Endodermal cell (in vitro differentiated cells): ENCODE measurements around the gene LRBA. TPM values are rescaled to one million over a fixed set of nuclear protein-coding genes. Genes with fewer than 3 reads are reported as not detected.

Source experiments
- DNase-seq: peaks from one replicate; pipeline ENCODE4 v3.0.0-alpha.2; 2017
- H3K27ac ChIP-seq: 2 replicates; pipeline ENCODE4 v1.5.1; 2013; ENCODE audit warnings: mild to moderate bottlenecking, low read depth, low read length, moderate library complexity
- H3K27me3 ChIP-seq: 2 replicates; pipeline ENCODE4 v1.6.1; 2013; ENCODE audit warnings: mild to moderate bottlenecking, low read length, moderate library complexity; ENCODE audit not compliant: insufficient read depth, control insufficient read depth, poor library complexity, severe bottlenecking
- H3K36me3 ChIP-seq: 2 replicates; pipeline ENCODE4 v1.7.0; 2013; ENCODE audit warnings: mild to moderate bottlenecking, low read length, moderate library complexity; ENCODE audit not compliant: control insufficient read depth, insufficient read depth
- H3K4me1 ChIP-seq: one replicate; pipeline ENCODE4 v1.7.0; 2013; ENCODE audit warnings: low read length; ENCODE audit not compliant: control insufficient read depth, insufficient read depth
- H3K4me3 ChIP-seq: 2 replicates; pipeline ENCODE4 v1.5.1; 2013; ENCODE audit warnings: mild to moderate bottlenecking, low read length, moderate library complexity
- H3K9ac ChIP-seq: 2 replicates; pipeline ENCODE4 v1.6.1; 2013; ENCODE audit warnings: mild to moderate bottlenecking, low read length, moderate library complexity; ENCODE audit not compliant: poor library complexity, severe bottlenecking; ENCODE audit errors: extremely low read depth
- H3K9me3 ChIP-seq: 2 replicates; pipeline ENCODE4 v1.6.1; 2013; ENCODE audit warnings: mild to moderate bottlenecking, low read length, moderate library complexity; ENCODE audit not compliant: control insufficient read depth
- H3K27ac Mint-ChIP-seq: 2 replicates; pipeline ENCODE4 v1.8.0; 2020; ENCODE audit warnings: mixed read lengths
- H3K27me3 Mint-ChIP-seq: 2 replicates; pipeline ENCODE4 v1.8.0; 2021; ENCODE audit warnings: mild to moderate bottlenecking, mixed read lengths; ENCODE audit not compliant: insufficient read depth
- H3K36me3 Mint-ChIP-seq: 2 replicates; pipeline ENCODE4 v1.8.0; 2020; ENCODE audit warnings: low read depth, mixed read lengths
- H3K4me1 Mint-ChIP-seq: 2 replicates; pipeline ENCODE4 v1.8.0; 2020; ENCODE audit warnings: mixed read lengths
- H3K4me3 Mint-ChIP-seq: 2 replicates; pipeline ENCODE4 v1.8.0; 2020; ENCODE audit warnings: mild to moderate bottlenecking, moderate library complexity, mixed read lengths
- H3K9me3 Mint-ChIP-seq: 2 replicates; pipeline ENCODE4 v1.8.0; 2020; ENCODE audit warnings: mild to moderate bottlenecking, mixed read lengths
- CTCF ChIP-seq: fragments of 200-600 bp; sonication (generic); conservative IDR thresholded peaks from 2 replicates; pipeline ENCODE4 v1.5.0; 2021; ENCODE audit warnings: antibody characterized with exemption, mild to moderate bottlenecking
- WGBS, 2 experiments: methylation state at CpG; one replicate each; pipeline versions ENCODE4 v1.1.5 to v1.1.7; 2013; ENCODE audit warnings: missing lambda C conversion rate in 2 of 2, mixed read lengths in 1 of 2; ENCODE audit not compliant: insufficient coverage in 1 of 2, insufficient read length in 1 of 2; 5-methylcytosine and 5-hydroxymethylcytosine counted together
- total RNA-seq, 2 donors: library from RNA; stranded (reverse); fragmentation: NEBNext Ultra II Directional in 1 of 2; extraction: Animal tissue kit (Norgen Biotek cat#: 25700) in 1 of 2; gene quantifications; 2 replicates in 1 of 2; 3 replicates in 1 of 2; pipeline ENCODE4 v1.2.1, GENCODE V29; 2021

The LRBA gene
- total RNA-seq, 2 donors from 2014 or later = 77.3 to 95.9 TPM

GRCh38 chr4:150852216-150852615 lies 162.9 kb downstream of the LRBA start:
- peaks cover 35% of the 10 kb centered on the region for H3K36me3 Mint-ChIP-seq

GRCh38 chr4:150849016-150849415 lies 166.1 kb downstream of the LRBA start:
- H3K36me3 Mint-ChIP-seq = peaks cover 45% of the 10 kb centered on the region
- Histone ChIP-seq H3K4me1 (no peaks in the 10 kb centered on the region), H3K9ac (no peak overlapping the region), H3K36me3 (peaks cover 60% of the 10 kb centered on the region), H3K27me3 (no peaks in the 10 kb centered on the region), H3K4me3 (no peak overlapping the region), H3K27ac (no peak overlapping the region), H3K9me3 (no peaks in the 10 kb centered on the region)
- peaks cover 3% of the 10 kb centered on the region for H3K4me1 Mint-ChIP-seq
- no peaks in the 10 kb centered on the region for H3K27me3 Mint-ChIP-seq
- 97 to 100% methylated on average over 1 of the region's 1 CpG for WGBS, 2 experiments
- H3K4me3 Mint-ChIP-seq = no peak overlapping the region
- DNase-seq = no peak
- H3K9me3 Mint-ChIP-seq = no peaks in the 10 kb centered on the region
- no peak overlapping the region for H3K27ac Mint-ChIP-seq
- TF ChIP-seq CTCF = no peak

More at GRCh38 chr4:150852216-150852615, 162.9 kb downstream of the LRBA start:
- 100% methylated on average over 1 of the region's 1 CpG for WGBS, 2 experiments
- Histone ChIP-seq H3K27ac (no peak overlapping the region), H3K36me3 (peaks cover 51% of the 10 kb centered on the region), H3K9ac (no peak overlapping the region), H3K9me3 (no peaks in the 10 kb centered on the region), H3K4me3 (no peak overlapping the region), H3K27me3 (no peaks in the 10 kb centered on the region), H3K4me1 (no peaks in the 10 kb centered on the region)
- no peaks in the 10 kb centered on the region for H3K9me3 Mint-ChIP-seq
- DNase-seq = no peak
- H3K4me3 Mint-ChIP-seq = no peak overlapping the region
- H3K27me3 Mint-ChIP-seq = no peaks in the 10 kb centered on the region
- peaks cover 3% of the 10 kb centered on the region for H3K4me1 Mint-ChIP-seq
- H3K27ac Mint-ChIP-seq = no peak overlapping the region
- no peak for TF ChIP-seq CTCF

- TF ChIP-seq CTCF = peak; percentile 21
- H3K9me3 ChIP-seq = no peaks in the 10 kb centered on the region
- WGBS, 2 experiments = 92 to 95% methylated on average over 7 to 8 of the region's 8 CpGs
- H3K4me3 ChIP-seq = no peak overlapping the region
- H3K4me1 ChIP-seq = peaks cover 4% of the 10 kb centered on the region
- H3K27ac ChIP-seq = no peak overlapping the region
- H3K27me3 ChIP-seq = no peaks in the 10 kb centered on the region
- Mint-ChIP-seq H3K27ac (no peak overlapping the region), H3K4me1 (peaks cover 6% of the 10 kb centered on the region), H3K9me3 (no peaks in the 10 kb centered on the region), H3K36me3 (peaks cover 41% of the 10 kb centered on the region), H3K27me3 (no peaks in the 10 kb centered on the region), H3K4me3 (no peak overlapping the region)
- no peak for DNase-seq
- H3K36me3 ChIP-seq = peaks cover 44% of the 10 kb centered on the region
- H3K9ac ChIP-seq = no peak overlapping the region
Observed at GRCh38 chr4:150828159-150828558, 186.9 kb downstream of the LRBA start.
